HepG2 (cell line): ENCODE results near the gene VPS4A. TPM values are rescaled to one million over a fixed set of nuclear protein-coding genes. Genes with fewer than 3 reads are reported as not detected.

ENCODE experiments used
- ARNTL ChIP-seq: sonication (generic); formaldehyde crosslinking; IDR thresholded peaks from 2 replicates; pipeline ENCODE4 v1.4.0; 2020; ENCODE audit warnings: mild to moderate bottlenecking, missing genetic modification reagents
- ATF5 ChIP-seq: sonication (generic); formaldehyde crosslinking; IDR thresholded peaks from 2 replicates; pipeline ENCODE4 v1.4.0; 2020; ENCODE audit warnings: mild to moderate bottlenecking, low read depth, missing genetic modification reagents
- BRF2 ChIP-seq: sonication (generic); formaldehyde crosslinking; IDR thresholded peaks from 2 replicates; pipeline ENCODE4 v1.8.1; 2022; ENCODE audit warnings: mild to moderate bottlenecking, missing genetic modification reagents
- CAMTA2 ChIP-seq: sonication (generic); formaldehyde crosslinking; IDR thresholded peaks from 2 replicates; pipeline ENCODE4 v1.4.0; 2020; ENCODE audit warnings: mild to moderate bottlenecking, missing genetic modification reagents, borderline replicate concordance
- FOXM1 ChIP-seq: sonication (generic); formaldehyde crosslinking; IDR thresholded peaks from 2 replicates; pipeline ENCODE4 v1.5.0; 2020; ENCODE audit warnings: missing genetic modification reagents
- HNRNPH1 ChIP-seq: fragments of 200-400 bp; formaldehyde crosslinking; optimal IDR thresholded peaks from 2 replicates; pipeline ENCODE3; 2017; ENCODE audit warnings: mild to moderate bottlenecking, low read depth, low read length
- HOXD1 ChIP-seq: sonication (generic); formaldehyde crosslinking; IDR thresholded peaks from 2 replicates; pipeline ENCODE4 v1.5.0; 2020; ENCODE audit warnings: missing genetic modification reagents
- KDM5B ChIP-seq: sonication (generic); formaldehyde crosslinking; IDR thresholded peaks from 2 replicates; pipeline ENCODE4 v1.4.0; 2020; ENCODE audit warnings: missing genetic modification reagents, mild to moderate bottlenecking, borderline replicate concordance
- KLF12 ChIP-seq: sonication (generic); formaldehyde crosslinking; IDR thresholded peaks from 2 replicates; pipeline ENCODE4 v1.4.0; 2020; ENCODE audit warnings: missing genetic modification reagents, borderline replicate concordance
- MEIS2 ChIP-seq: sonication (generic); formaldehyde crosslinking; IDR thresholded peaks from 2 replicates; pipeline ENCODE4 v1.9.0; 2021; ENCODE audit warnings: mild to moderate bottlenecking, missing genetic modification reagents
- NR2F6 ChIP-seq, 2 experiments: IDR thresholded peaks; 2 replicates each; pipeline ENCODE4 v1.6.1; 2016; ENCODE audit warnings: antibody characterized with exemption in 1 of 2, mild to moderate bottlenecking in 1 of 2
- REL ChIP-seq: sonication (generic); formaldehyde crosslinking; conservative IDR thresholded peaks from 2 replicates; pipeline ENCODE4 v1.8.0; 2022; ENCODE audit warnings: mild to moderate bottlenecking, missing genetic modification reagents, moderate library complexity
- RELA ChIP-seq: sonication (generic); formaldehyde crosslinking; IDR thresholded peaks from 2 replicates; pipeline ENCODE4 v1.4.0; 2020; ENCODE audit warnings: missing genetic modification reagents
- SNAI1 ChIP-seq: sonication (generic); formaldehyde crosslinking; IDR thresholded peaks from 2 replicates; pipeline ENCODE4 v1.5.0; 2020; ENCODE audit warnings: mild to moderate bottlenecking, missing genetic modification reagents, borderline replicate concordance
- ZBTB46 ChIP-seq: sonication (generic); formaldehyde crosslinking; IDR thresholded peaks from 2 replicates; pipeline ENCODE4 v1.4.0; 2020; ENCODE audit warnings: mild to moderate bottlenecking, missing genetic modification reagents, borderline replicate concordance
- ZKSCAN8 ChIP-seq: IDR thresholded peaks from 2 replicates; pipeline ENCODE4 v1.6.1; 2016; ENCODE audit warnings: borderline replicate concordance, missing genetic modification reagents, missing compliant biosample characterization
- ZMAT5 ChIP-seq: sonication (generic); formaldehyde crosslinking; IDR thresholded peaks from 2 replicates; pipeline ENCODE4 v1.5.0; 2020; ENCODE audit warnings: mild to moderate bottlenecking, low read depth, missing genetic modification reagents, borderline replicate concordance
- ZNF101 ChIP-seq: sonication (generic); formaldehyde crosslinking; IDR thresholded peaks from 2 replicates; pipeline ENCODE4 v1.4.0; 2020; ENCODE audit warnings: mild to moderate bottlenecking, low read depth, missing genetic modification reagents, borderline replicate concordance
- ZNF234 ChIP-seq: sonication (generic); formaldehyde crosslinking; conservative IDR thresholded peaks from 2 replicates; pipeline ENCODE4 v1.5.1; 2020; ENCODE audit warnings: mild to moderate bottlenecking, missing genetic modification reagents
- ZNF510 ChIP-seq: sonication (generic); formaldehyde crosslinking; IDR thresholded peaks from 2 replicates; pipeline ENCODE4 v1.4.0; 2020; ENCODE audit warnings: low read depth, mild to moderate bottlenecking, missing genetic modification reagents
- ZNF512 ChIP-seq: sonication (generic); formaldehyde crosslinking; IDR thresholded peaks from 2 replicates; pipeline ENCODE4 v1.4.0; 2020; ENCODE audit warnings: mild to moderate bottlenecking, missing genetic modification reagents
- ZNF530 ChIP-seq: sonication (generic); formaldehyde crosslinking; IDR thresholded peaks from 2 replicates; pipeline ENCODE4 v1.5.0; 2020; ENCODE audit warnings: low read depth, mild to moderate bottlenecking, missing genetic modification reagents
- ZNF776 ChIP-seq: sonication (generic); formaldehyde crosslinking; IDR thresholded peaks from 2 replicates; pipeline ENCODE4 v1.4.0; 2020; ENCODE audit warnings: mild to moderate bottlenecking, missing genetic modification reagents
- polyA plus RNA-seq, 8 experiments: library from polyadenylated mRNA; depleted of rRNA in 3 of 8; stranded (reverse) in 7 of 8; unstranded in 1 of 8; fragments of >200 nt; fragmentation: Illumina TruSeq in 4 of 8; extraction: Trizol in 4 of 8; gene quantifications; 2 replicates each; pipeline versions ENCODE4 v1.2.1 to v1.2.3, GENCODE V29; 2011 to 2016; ENCODE audit warnings: low read depth in 4 of 8, missing spikeins in 1 of 8, mixed read lengths in 1 of 8; ENCODE audit not compliant: insufficient read depth in 1 of 8
- total RNA-seq, 5 experiments: library from RNA; depleted of rRNA; stranded (reverse); fragments of >200 nt; fragmentation: Illumina TruSeq; extraction: Trizol; gene quantifications; 2 replicates each; pipeline ENCODE4 v1.2.3, GENCODE V29; 2016; ENCODE audit warnings: low read depth in 1 of 5

The VPS4A gene
- total and polyA plus RNA-seq, 2 of the 13 experiments (the other 11 are each of a cell fraction or from before 2014, with no cell fraction given) = 13.2 to 27.9 TPM

- no peak for TF ChIP-seq BRF2 (CRISPR knock-in tag)
- TF ChIP-seq MEIS2 = no peak
- 0 out of 2 replicates have a peak, but pooled peaks have one; percentile 1 for TF ChIP-seq ZKSCAN8 (CRISPR knock-in tag)
- no peak for TF ChIP-seq HOXD1 (CRISPR knock-in tag)
- TF ChIP-seq HNRNPH1 = peak; percentile 0
- TF ChIP-seq ZNF512 = no peak
- no peak for TF ChIP-seq NR2F6 (IDR thresholded peaks at IDR 0.05)
- TF ChIP-seq NR2F6 (CRISPR knock-in tag; IDR thresholded peaks at IDR 0.05) = no peak
- no peak for TF ChIP-seq ARNTL (CRISPR knock-in tag)
- TF ChIP-seq ZNF530 (CRISPR knock-in tag) = no peak
- no peak for TF ChIP-seq RELA (CRISPR knock-in tag)
- 0 out of 2 replicates have a peak, but pooled peaks have one; percentile 12 for TF ChIP-seq ZNF101 (CRISPR knock-in tag)
- TF ChIP-seq KDM5B (CRISPR knock-in tag) = no peak
- TF ChIP-seq ZMAT5 (CRISPR knock-in tag) = no peak
- TF ChIP-seq ZNF234 (CRISPR knock-in tag) = no peak
- no peak for TF ChIP-seq REL
- peak; percentile 23; the same call in 1 of the 2 replicates for TF ChIP-seq KLF12
- 0 out of 2 replicates have a peak, but pooled peaks have one; percentile 28 for TF ChIP-seq FOXM1 (CRISPR knock-in tag)
- no peak for TF ChIP-seq ZBTB46 (CRISPR knock-in tag)
- no peak for TF ChIP-seq ATF5
- TF ChIP-seq ZNF510 = no peak
- TF ChIP-seq SNAI1 (CRISPR knock-in tag) = no peak
- TF ChIP-seq ZNF776 (CRISPR knock-in tag) = no peak
- TF ChIP-seq CAMTA2 (CRISPR knock-in tag) = no peak; the same call in 1 of the 2 replicates
These were observed 27.6 kb downstream of the VPS4A start (continued) for GRCh38 chr16:69338557-69339288.
